ENCODE measurements around the gene PLEKHF1.

PLEKHF1 gene

DNA sequence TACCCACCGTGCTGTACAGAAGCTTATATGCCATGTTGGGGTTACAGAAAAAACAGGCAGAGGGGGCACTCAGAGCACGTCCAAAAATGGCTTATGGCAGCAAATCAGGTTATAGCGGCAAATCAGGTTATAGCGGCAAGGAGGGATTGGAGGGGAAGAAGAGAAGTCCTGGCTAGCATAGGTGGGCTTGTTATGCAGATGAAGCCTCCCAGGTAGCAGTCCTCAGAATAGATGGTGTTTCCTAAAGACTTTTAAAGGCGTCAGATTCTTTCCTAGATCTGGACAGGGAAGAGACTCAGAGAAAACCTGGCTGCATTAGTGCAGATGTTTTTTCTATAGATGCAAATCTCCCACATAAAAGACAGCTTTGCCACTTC is 19.8 kb upstream of the PLEKHF1 start:
- no peak for DNase-seq (ENCODE audit: insufficient read length, low spot score)
- no peak for FAIRE-seq
- no peak for TF ChIP-seq POLR2A (IDR thresholded peaks at IDR 0.05; ENCODE audit: low read depth, low read length)

DNA sequence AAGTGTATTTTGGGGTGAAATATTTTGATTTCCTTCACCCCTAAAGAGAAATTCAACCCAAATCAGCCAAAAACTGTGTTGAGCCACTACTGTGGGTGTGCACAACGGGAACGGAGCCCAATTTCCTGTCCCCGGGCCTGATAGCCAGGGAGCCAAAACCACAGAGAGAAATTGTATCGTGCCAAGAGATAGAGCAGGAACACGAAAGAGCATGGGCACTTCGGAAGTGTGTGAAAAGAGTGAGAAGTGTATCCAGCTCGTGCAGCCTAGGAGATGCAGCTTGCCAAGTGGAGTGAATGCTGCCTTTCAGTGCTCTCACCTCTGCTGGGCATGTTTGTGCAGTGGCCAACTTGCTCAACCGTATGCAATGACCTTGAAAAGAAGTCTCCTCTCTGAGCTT is 19.4 kb upstream of the PLEKHF1 start:
- no peak for FAIRE-seq

DNA sequence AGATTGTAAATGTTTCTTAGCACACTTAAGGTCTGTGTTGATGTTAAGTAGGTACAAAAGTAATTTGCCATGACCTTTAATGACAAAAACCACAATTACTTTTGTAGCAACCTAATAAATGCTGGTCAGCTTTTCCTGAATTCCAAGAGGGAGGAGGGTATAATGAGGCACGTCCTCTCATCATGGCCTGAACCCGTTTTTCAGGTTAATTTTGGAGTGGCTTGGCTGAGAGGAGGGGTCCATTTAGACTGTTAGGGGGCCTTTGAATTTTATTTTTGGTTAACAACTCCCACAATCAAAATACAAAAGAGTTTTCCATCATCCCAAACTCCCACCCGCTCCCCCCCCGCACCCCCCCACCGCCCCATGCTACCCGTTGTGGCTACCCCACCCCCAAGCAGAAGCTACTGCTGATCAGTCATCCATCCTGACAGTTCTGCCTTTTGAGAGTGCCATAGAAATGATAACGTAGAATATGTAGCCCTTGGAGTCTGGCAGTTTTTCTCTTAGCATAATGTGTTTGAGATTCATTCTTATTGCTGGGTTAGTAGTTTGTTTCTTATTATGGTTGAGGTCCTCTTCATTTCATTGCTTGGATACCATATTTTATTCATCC is 14.4 kb upstream of the PLEKHF1 start:
- FAIRE-seq (no peak), DNase-seq (ENCODE audit: insufficient read length, low spot score) (no peak)
- no peak for TF ChIP-seq POLR2A (IDR thresholded peaks at IDR 0.05; ENCODE audit: low read depth, low read length)

More for the DNA sequence above, 19.4 kb upstream of the PLEKHF1 start:
- DNase-seq (ENCODE audit: insufficient read length, low spot score), result no peak
- TF ChIP-seq POLR2A (IDR thresholded peaks at IDR 0.05; ENCODE audit: low read depth, low read length), result no peak

DNA sequence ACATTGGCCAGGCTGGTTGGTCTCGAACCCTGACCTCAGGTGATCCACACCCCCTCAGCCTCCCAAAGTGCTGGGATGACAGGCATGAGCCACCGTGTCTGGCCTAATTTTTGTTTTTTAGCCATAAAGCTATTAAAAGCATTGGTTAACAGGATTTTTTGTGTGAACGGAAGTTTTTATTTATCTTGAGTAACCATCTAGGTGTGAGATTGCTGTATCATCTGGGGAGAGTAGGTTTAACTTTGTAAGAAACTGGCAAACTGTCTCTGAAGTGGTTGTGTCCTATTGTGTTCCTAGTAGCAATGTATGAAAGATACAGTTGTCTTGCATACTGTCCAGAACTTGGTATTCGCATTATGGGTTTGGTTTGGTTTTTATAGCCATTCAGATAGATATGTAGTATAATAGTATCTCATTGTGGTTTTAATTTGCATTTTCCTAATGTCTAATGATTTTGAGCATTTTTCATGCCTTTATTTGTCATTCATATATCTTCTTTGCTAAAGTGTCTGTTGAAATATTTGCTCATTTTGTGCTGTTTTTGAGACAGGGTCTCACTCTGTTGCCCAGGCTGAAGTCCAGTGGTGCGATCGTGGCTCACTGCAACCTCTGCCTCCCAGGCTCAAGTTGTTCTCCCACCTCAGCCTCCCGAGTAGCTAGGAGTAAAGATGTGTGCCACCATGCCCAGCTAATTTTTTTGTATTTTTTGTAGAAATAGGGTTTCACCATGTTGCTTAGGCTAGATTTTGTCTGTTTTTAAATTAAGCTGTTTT is 13.5 kb upstream of the PLEKHF1 start:
- TF ChIP-seq POLR2A (IDR thresholded peaks at IDR 0.05; ENCODE audit: low read depth, low read length), result no peak
- DNase-seq (ENCODE audit: insufficient read length, low spot score) (no peak), FAIRE-seq (no peak)

DNA sequence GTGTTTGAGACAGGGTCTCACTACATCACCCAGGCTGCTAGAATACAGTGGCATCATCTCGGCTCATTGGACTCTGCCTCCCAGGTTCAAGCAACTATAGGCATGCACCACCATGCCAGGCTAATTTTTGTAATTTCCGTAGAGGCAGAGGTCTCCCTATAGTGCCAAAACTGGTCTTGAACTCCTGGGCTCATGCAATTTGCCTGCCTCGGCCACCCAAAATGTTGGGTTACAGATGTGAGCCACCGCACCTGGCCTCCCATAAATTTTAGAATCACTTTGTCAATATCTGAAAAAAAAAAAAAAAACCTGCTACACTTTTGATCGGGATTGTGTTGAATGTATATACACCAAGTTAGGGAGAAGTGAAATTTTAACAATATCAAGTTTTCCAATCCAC is 11.9 kb upstream of the PLEKHF1 start:
- no peak for DNase-seq (ENCODE audit: insufficient read length, low spot score)
- FAIRE-seq, result no peak
- TF ChIP-seq POLR2A (IDR thresholded peaks at IDR 0.05; ENCODE audit: low read depth, low read length), result no peak

DNA sequence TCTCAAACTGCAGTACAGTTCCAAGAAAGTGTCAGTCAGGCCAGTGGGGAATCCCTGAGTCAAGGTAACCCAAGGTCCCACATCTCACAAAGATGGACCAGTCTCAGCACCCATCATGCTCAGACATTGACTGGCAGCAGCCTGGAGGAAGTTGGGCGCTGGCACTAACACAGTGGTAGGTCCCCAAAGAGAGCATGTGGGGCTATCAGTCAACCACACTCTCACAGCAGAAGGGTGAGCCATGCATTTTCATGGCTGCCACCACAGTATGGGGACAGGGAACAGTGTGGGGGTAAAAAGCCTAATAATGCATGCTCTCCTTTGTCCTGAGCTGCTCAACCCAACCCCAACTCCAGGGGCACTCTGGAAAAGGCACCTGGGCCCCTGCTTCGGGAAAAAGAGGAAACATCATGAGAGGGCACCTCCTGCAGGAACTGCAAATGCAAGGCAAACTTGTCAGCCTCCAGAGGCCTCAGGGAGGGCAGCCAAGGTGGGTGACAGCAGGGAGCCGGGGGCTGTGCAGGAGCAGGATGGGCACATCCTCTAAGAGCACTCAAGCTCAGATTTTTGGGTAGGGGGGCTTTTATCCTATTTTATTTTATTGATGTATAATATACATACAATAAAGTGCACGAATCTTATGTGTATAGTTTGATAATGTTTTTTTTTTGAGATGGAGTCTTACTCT is 9.5 kb upstream of the PLEKHF1 start:
- FAIRE-seq, result no peak
- DNase-seq (ENCODE audit: insufficient read length, low spot score), result no peak
- no peak for TF ChIP-seq POLR2A (IDR thresholded peaks at IDR 0.05; ENCODE audit: low read depth, low read length)

DNA sequence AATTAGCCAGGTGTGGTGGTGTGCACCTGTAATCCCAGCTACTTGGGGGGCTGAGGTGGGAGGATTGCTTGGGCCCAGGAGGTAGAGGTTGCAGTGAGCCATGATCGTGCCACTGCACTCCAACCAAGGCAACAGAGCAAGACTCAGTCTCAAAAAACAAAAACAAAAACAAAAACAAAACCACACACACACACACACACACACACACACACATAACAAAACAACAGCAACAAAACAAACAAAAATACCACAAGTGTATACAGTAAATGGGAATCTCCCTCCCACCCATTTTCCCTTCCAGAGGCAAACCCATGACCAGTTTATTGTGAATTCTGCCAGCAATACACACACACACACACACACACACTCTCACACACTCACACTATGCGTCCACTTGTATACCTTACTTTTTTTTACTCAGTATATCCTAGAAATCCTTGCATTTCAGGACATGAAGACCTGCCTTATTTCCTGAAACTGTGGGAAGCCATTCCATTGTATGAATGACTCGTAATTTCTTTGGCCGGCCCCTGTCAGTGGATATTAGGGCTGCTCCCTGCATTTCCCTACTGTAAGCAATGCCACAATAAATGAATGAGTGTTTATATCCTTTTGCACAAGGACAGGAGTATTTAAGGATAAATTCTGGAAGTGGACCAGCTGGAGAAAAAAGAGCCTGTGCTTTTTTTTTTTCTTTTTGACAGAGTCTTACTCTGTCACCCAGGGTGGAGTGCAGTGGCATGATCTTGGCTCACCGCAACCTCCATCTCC is 6.9 kb upstream of the PLEKHF1 start:
- DNase-seq (ENCODE audit: insufficient read length, low spot score) (no peak), FAIRE-seq (no peak)
- no peak for TF ChIP-seq POLR2A (IDR thresholded peaks at IDR 0.05; ENCODE audit: low read depth, low read length)

DNA sequence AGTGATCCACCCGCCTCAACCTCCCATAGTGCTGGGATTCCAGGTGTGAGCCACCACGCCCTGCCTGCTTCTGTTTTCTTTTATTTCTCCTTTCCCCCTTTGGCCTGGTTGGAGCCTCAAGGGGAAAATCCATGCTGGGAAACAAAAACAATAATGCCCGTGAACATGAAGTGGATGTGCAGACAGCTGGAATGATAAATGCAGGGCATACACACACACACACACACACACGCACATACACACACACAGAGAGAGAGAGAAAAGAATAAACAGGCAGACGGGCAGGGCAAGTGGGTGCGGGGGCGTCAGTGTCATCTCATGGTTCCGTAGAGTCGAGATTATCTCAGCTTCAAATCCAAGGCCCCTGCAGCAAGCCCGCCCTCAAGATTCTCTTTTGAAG is 4.4 kb upstream of the PLEKHF1 start:
- FAIRE-seq (no peak), DNase-seq (ENCODE audit: insufficient read length, low spot score) (no peak)
- no peak for TF ChIP-seq POLR2A (IDR thresholded peaks at IDR 0.05; ENCODE audit: low read depth, low read length)

DNA sequence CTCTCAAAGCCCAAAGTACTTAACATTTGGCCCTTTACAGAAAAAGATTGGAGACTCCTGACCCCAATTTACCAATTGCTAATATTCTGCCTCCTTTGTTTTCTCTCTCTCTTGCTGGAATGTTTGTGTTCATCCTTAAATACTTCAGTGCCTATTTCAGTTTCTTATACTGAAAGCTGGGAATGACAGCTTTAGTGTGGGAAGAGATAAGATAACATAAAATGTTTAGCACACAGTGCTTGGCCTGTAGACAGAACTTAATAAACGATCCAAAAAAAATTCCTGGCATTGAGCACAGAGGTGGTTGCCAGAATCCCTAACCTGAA is 3.0 kb upstream of the PLEKHF1 start:
- DNase-seq (ENCODE audit: insufficient read length, low spot score), result no peak
- TF ChIP-seq POLR2A (IDR thresholded peaks at IDR 0.05; ENCODE audit: low read depth, low read length), result no peak
- no peak for FAIRE-seq

DNA sequence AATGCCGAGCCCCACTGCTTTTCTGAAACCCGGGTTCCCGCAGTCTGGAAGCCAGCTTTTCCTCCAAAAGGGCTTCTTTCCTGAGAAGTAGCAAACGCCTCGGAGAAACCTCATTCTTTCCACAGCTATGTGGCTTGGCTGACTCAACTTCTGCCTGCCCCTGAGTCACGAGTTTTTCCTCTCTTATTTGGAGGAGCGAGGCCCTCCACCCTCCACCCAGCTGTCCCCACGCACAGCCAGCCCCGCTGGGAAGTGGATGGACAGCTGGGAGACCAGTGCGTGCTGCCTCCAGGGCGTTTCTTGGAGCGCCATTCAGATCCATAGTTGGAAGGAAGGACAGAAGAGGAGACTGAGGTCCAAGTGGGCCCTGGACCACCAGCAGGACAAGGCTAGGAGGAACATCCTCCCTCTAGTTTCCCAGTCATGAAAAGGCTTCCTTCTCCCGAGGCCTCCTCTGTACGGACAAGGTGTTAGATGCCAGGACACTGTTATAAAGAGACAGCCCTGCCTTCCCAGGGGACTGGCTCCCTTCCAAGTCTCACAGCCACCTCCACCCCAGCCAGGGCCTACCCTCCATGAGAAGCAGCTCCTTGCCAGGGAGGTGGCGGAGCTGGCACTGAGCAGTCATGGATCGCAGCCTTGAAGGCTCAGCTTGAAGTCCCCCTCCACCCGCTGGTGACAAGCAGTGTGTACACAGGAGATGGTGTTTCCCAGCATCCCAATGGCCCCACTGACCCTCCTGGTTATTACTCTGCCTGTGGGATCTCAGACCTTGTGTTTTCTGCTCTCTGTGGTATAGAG is 2.5 kb upstream of the PLEKHF1 start:
- peak; percentile 52; the same call in 1 of the 2 replicates for TF ChIP-seq POLR2A (IDR thresholded peaks at IDR 0.05; ENCODE audit: low read depth, low read length)
- DNase-seq (ENCODE audit: insufficient read length, low spot score) (peak; percentile 91), FAIRE-seq (peak; percentile 67)

DNA sequence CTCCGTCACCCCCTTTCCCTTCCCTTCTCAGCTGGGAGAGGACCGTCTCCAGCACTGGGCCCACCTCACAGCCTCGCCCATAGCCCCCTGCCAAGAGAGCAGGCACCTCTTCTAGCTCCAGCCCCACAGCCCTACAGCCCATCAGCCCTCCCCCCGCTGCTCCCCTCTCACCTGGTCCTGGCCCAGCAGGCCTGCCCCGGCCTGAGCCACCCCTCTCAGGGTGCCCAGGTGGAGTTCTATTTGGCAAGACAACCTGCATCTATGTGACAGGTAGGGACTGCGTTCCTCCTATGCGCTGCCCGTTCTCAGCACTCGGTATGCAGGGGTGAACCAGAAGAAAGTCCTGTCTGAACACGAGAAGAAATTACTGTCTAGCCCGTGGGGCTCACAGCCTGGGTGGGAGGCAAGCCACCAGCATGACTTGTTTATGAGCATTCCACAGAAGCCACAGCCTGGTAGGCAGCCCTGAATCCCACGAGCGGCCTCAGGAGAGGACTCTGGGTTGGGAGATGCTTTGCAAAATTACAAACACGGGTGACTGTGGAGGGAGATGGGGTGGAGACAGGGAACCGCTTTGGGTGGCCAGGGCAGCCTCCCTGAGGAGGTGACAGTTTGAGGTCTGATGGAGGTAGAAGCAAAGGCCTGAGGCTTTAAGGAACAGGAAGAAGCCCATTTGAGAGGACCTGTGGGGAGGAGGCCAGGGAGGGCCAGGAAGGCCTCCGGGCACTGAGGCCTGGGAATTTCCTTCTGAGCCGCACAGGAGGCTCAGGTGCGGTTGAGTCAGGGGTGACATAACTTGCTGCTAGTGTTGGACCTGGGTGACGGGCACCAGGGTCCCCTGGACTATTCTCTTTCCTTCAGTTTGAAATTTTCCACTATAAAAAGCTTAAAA is 1.2 kb upstream of the PLEKHF1 start:
- no peak for TF ChIP-seq POLR2A (IDR thresholded peaks at IDR 0.05; ENCODE audit: low read depth, low read length)
- DNase-seq (ENCODE audit: insufficient read length, low spot score) (no peak), FAIRE-seq (no peak)

DNA sequence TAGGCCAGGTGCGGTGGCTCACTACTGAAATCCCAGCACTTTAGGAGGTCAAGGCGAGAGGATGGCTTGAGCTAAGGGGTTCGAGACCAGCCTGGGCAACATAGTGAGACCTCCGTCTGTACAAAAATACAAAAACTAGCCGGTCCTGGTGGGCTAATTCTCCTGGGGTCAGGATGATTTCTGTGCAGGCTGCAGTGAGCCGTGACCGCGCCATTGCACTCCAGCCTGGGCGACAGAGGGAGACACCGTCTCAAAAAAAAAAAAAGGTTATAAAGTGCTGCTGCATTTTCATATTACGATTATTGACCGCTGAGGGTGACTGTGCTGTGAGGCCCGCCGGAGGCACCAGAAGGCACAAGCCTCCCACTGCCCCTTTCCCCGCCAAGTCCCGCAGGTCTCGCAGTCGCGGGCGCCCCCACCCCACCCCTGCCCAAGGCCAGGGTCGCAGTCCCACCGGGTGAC is 477 bp upstream of the PLEKHF1 start:
- TF ChIP-seq POLR2A (IDR thresholded peaks at IDR 0.05; ENCODE audit: low read depth, low read length), result no peak
- DNase-seq (ENCODE audit: insufficient read length, low spot score), result no peak
- FAIRE-seq, result no peak

Data from H54 (cell line).